Renal cortical epithelial cell (primary cell): ENCODE data around the gene SUSD4. TPM values are rescaled to one million over a fixed set of nuclear protein-coding genes. Genes with fewer than 3 reads are reported as not detected.

Experiments
- DNase-seq: peaks from one replicate; pipeline ENCODE4 v3.0.0-alpha.2; 2011; ENCODE audit warnings: low read depth
- total RNA-seq: library from RNA; depleted of rRNA; stranded (reverse); fragments of >200 nt; gene quantifications from 2 replicates; pipeline ENCODE4 v1.2.3, GENCODE V29; 2014

The SUSD4 gene
- total RNA-seq, 1 donor from 2014 or later: 33.0 TPM

GRCh38 chr1:223330466-223330865 lies 33.5 kb downstream of the SUSD4 start:
- peak; percentile 70 for DNase-seq

GRCh38 chr1:223329664-223330415 lies 34.1 kb downstream of the SUSD4 start:
- peak; percentile 82 for DNase-seq

- no peak for DNase-seq
These were observed 34.7 kb downstream of the SUSD4 start for GRCh38 chr1:223329252-223329651.

- no peak for DNase-seq
These were observed 35.4 kb downstream of the SUSD4 start for GRCh38 chr1:223328566-223328965.

GRCh38 chr1:223326776-223327175 lies 37.2 kb downstream of the SUSD4 start:
- DNase-seq: no peak

GRCh38 chr1:223323491-223324484 lies 40.2 kb downstream of the SUSD4 start:
- no peak for DNase-seq

GRCh38 chr1:223322868-223323267 lies 41.1 kb downstream of the SUSD4 start:
- DNase-seq: no peak

- no peak for DNase-seq
These were observed 43.0 kb downstream of the SUSD4 start for GRCh38 chr1:223320959-223321358.

- peak; percentile 11 for DNase-seq
These were observed 43.9 kb downstream of the SUSD4 start for GRCh38 chr1:223319905-223320580.

GRCh38 chr1:223319398-223319797 lies 44.6 kb downstream of the SUSD4 start:
- DNase-seq: no peak

- no peak for DNase-seq
These were observed 47.9 kb downstream of the SUSD4 start for GRCh38 chr1:223316082-223316481.

GRCh38 chr1:223315665-223316064 lies 48.3 kb downstream of the SUSD4 start:
- DNase-seq: no peak

GRCh38 chr1:223313415-223313754 lies 50.6 kb downstream of the SUSD4 start:
- DNase-seq: no peak

- DNase-seq: peak; percentile 33
These were observed 51.1 kb downstream of the SUSD4 start for GRCh38 chr1:223312705-223313414.

GRCh38 chr1:223312273-223312672 lies 51.7 kb downstream of the SUSD4 start:
- no peak for DNase-seq

- DNase-seq: no peak
These were observed 52.1 kb downstream of the SUSD4 start for GRCh38 chr1:223311826-223312225.

GRCh38 chr1:223308136-223308535 lies 55.8 kb downstream of the SUSD4 start:
- no peak for DNase-seq

GRCh38 chr1:223307544-223307943 lies 56.4 kb downstream of the SUSD4 start:
- no peak for DNase-seq

- no peak for DNase-seq
These were observed 59.0 kb downstream of the SUSD4 start for GRCh38 chr1:223304931-223305330.

GRCh38 chr1:223301371-223301770 lies 62.6 kb downstream of the SUSD4 start:
- DNase-seq: no peak

- no peak for DNase-seq
These were observed 64.4 kb downstream of the SUSD4 start for GRCh38 chr1:223299553-223299952.

GRCh38 chr1:223298701-223299100 lies 65.3 kb downstream of the SUSD4 start:
- peak; percentile 31 for DNase-seq
